ENCODE measurements around the gene ANAPC13. TPM values are rescaled to one million over a fixed set of nuclear protein-coding genes. Genes with fewer than 3 reads are reported as not detected.

Gene ANAPC13
- total and polyA plus RNA-seq, 2 of the 13 experiments (the other 11 are each of a cell fraction or from before 2014, with no cell fraction given) = 48.7 to 69.1 TPM

DNA sequence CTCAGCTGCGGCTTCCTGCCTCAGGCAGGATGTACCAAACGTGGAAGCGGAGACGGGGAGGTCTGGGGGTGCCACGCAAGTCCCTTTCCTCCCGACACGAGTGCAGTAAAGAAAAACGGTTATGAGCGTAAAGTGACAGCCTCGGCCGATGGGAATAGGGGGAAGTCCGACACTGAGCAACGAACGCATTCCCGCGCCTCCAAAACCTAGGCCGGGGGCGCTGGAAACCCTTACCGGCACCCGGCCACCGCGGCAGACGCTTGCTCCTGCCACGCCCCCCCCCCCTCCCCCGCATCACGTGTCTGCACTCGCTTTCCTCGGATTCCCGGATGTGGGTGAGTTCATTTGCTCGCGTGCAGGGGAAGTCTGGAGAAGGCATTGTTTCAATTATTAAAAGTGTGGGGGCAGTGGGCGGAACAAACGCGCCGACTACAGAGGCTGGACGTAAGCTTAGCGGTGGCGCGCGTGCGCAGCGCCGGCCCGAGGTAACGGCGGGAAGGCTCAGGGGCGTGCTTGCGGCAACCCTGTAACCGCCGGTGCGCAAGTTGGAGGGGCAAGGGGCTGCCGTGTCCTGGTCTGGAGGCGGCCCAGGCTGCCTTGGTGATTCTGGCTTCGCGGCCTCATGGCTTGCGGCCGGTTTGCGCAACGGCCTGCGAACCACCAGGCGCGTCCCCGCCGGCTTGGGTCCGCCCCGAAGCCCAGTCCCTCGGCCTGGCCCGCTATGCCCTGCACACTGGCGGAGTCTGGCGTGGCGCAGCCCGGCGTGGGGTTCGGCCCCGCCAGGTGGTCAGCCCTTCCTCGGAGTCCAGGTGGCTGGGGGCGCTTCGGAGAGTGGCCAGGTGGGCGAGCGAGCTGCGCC, at the start of gene ANAPC13, which contains the start of gene CEP63 (continued):
- TF ChIP-seq SALL2 (CRISPR knock-in tag; IDR thresholded peaks at IDR 0.05) = 0 out of 2 replicates have a peak, but pooled peaks have one; percentile 37
- TF ChIP-seq ZNF337 (CRISPR knock-in tag; IDR thresholded peaks at IDR 0.05; ENCODE audit: borderline replicate concordance, low read depth) = no peak
- TF ChIP-seq, protein P1, sequence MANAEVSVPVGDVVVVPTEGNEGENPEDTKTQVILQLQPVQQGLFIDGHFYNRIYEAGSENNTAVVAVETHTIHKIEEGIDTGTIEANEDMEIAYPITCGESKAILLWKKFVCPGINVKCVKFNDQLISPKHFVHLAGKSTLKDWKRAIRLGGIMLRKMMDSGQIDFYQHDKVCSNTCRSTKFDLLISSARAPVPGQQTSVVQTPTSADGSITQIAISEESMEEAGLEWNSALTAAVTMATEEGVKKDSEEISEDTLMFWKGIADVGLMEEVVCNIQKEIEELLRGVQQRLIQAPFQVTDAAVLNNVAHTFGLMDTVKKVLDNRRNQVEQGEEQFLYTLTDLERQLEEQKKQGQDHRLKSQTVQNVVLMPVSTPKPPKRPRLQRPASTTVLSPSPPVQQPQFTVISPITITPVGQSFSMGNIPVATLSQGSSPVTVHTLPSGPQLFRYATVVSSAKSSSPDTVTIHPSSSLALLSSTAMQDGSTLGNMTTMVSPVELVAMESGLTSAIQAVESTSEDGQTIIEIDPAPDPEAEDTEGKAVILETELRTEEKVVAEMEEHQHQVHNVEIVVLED (CRISPR knock-in tag; IDR thresholded peaks at IDR 0.05; ENCODE audit: borderline replicate concordance) = peak; percentile 86
- no peak for TF ChIP-seq ZNF263 (CRISPR knock-in tag; IDR thresholded peaks at IDR 0.05)
- TF ChIP-seq, protein P2, sequence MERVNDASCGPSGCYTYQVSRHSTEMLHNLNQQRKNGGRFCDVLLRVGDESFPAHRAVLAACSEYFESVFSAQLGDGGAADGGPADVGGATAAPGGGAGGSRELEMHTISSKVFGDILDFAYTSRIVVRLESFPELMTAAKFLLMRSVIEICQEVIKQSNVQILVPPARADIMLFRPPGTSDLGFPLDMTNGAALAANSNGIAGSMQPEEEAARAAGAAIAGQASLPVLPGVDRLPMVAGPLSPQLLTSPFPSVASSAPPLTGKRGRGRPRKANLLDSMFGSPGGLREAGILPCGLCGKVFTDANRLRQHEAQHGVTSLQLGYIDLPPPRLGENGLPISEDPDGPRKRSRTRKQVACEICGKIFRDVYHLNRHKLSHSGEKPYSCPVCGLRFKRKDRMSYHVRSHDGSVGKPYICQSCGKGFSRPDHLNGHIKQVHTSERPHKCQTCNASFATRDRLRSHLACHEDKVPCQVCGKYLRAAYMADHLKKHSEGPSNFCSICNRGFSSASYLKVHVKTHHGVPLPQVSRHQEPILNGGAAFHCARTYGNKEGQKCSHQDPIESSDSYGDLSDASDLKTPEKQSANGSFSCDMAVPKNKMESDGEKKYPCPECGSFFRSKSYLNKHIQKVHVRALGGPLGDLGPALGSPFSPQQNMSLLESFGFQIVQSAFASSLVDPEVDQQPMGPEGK (CRISPR knock-in tag; IDR thresholded peaks at IDR 0.05) = peak; percentile 87
- TF ChIP-seq TCF12 (IDR thresholded peaks at IDR 0.05) = no peak
- TF ChIP-seq TCF12 (CRISPR knock-in tag; IDR thresholded peaks at IDR 0.05) = no peak; the same call in 1 of the 2 replicates
- 0 out of 2 replicates have a peak, but pooled peaks have one; percentile 38 for TF ChIP-seq ZNF33A (CRISPR knock-in tag; IDR thresholded peaks at IDR 0.05; ENCODE audit: borderline replicate concordance)
- no peak for TF ChIP-seq HNRNPH1 (optimal IDR thresholded peaks at IDR 0.05; ENCODE audit: low read depth, low read length)
- TF ChIP-seq, protein P3, sequence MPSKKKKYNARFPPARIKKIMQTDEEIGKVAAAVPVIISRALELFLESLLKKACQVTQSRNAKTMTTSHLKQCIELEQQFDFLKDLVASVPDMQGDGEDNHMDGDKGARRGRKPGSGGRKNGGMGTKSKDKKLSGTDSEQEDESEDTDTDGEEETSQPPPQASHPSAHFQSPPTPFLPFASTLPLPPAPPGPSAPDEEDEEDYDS (CRISPR knock-in tag; IDR thresholded peaks at IDR 0.05) = peak; percentile 30
- TF ChIP-seq, protein P4, sequence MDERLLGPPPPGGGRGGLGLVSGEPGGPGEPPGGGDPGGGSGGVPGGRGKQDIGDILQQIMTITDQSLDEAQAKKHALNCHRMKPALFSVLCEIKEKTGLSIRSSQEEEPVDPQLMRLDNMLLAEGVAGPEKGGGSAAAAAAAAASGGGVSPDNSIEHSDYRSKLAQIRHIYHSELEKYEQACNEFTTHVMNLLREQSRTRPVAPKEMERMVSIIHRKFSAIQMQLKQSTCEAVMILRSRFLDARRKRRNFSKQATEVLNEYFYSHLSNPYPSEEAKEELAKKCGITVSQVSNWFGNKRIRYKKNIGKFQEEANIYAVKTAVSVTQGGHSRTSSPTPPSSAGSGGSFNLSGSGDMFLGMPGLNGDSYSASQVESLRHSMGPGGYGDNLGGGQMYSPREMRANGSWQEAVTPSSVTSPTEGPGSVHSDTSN (CRISPR knock-in tag; IDR thresholded peaks at IDR 0.05) = no peak
- TF ChIP-seq ZNF44 (CRISPR knock-in tag; IDR thresholded peaks at IDR 0.05) = no peak; the same call in 1 of the 2 replicates
- TF ChIP-seq, protein P5, sequence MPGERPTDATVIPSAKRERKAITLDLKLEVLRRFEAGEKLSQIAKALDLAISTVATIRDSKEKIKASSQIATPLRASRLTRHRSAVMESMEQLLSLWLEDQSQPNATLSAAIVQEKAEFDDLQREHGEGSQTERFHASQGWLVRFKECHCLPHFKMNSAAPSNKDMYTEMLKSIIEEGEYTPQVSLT (CRISPR knock-in tag; IDR thresholded peaks at IDR 0.05; ENCODE audit: borderline replicate concordance, low read depth) = no peak
- TF ChIP-seq ZNF768 (CRISPR knock-in tag; IDR thresholded peaks at IDR 0.05) = no peak; the same call in 1 of the 2 replicates
- no peak for TF ChIP-seq RFX3 (CRISPR knock-in tag; IDR thresholded peaks at IDR 0.05)
- 0 out of 2 replicates have a peak, but pooled peaks have one; percentile 46 for TF ChIP-seq ZFP36L1 (CRISPR knock-in tag; IDR thresholded peaks at IDR 0.05)
- 0 out of 2 replicates have a peak, but pooled peaks have one; percentile 25 for TF ChIP-seq ZNF839 (CRISPR knock-in tag; IDR thresholded peaks at IDR 0.05; ENCODE audit: borderline replicate concordance)

All from HepG2 (cell line).